ENCODE results near the gene INSM1. TPM values are rescaled to one million over a fixed set of nuclear protein-coding genes. Genes with fewer than 3 reads are reported as not detected.

INSM1 gene
- total RNA-seq, 1 experiment from 2014 or later = not detected

- DNase-seq = no peak
- Mint-ChIP-seq H3K4me1 (ENCODE audit: low read depth, unreplicated experiment) (no peaks in the 10 kb centered on the region), H3K27me3 (ENCODE audit: unreplicated experiment) (no peaks in the 10 kb centered on the region), H3K4me3 (ENCODE audit: low read depth, unreplicated experiment) (no peak overlapping the region), H3K27ac (ENCODE audit: unreplicated experiment) (no peak overlapping the region), H3K36me3 (ENCODE audit: insufficient read depth, unreplicated experiment) (no peaks in the 10 kb centered on the region), H3K9me3 (ENCODE audit: low read depth, unreplicated experiment) (no peaks in the 10 kb centered on the region)
- TF ChIP-seq CTCF (IDR thresholded peaks at IDR 0.05; ENCODE audit: unreplicated experiment) = no peak
- intact Hi-C loops (cut with micrococcal nuclease; ENCODE audit: unreplicated experiment) = no loop called here
- no TSS peak for BruUV-seq (replicated peaks)
- CTCF ChIA-PET = no interaction called here
Observed at GRCh38 chr20:20393207-20394120, 25.6 kb downstream of the INSM1 start.

GRCh38 chr20:20395087-20395486 is 27.2 kb downstream of the INSM1 start:
- CTCF ChIA-PET = no interaction called here
- intact Hi-C loops (cut with micrococcal nuclease; ENCODE audit: unreplicated experiment) = no loop called here
- H3K9me3 Mint-ChIP-seq (ENCODE audit: low read depth, unreplicated experiment) = no peaks in the 10 kb centered on the region
- TF ChIP-seq CTCF (IDR thresholded peaks at IDR 0.05; ENCODE audit: unreplicated experiment) = no peak
- H3K27me3 Mint-ChIP-seq (ENCODE audit: unreplicated experiment) = no peaks in the 10 kb centered on the region
- H3K36me3 Mint-ChIP-seq (ENCODE audit: insufficient read depth, unreplicated experiment) = no peaks in the 10 kb centered on the region
- no peaks in the 10 kb centered on the region for H3K4me1 Mint-ChIP-seq (ENCODE audit: low read depth, unreplicated experiment)
- DNase-seq = no peak
- no peak overlapping the region for H3K4me3 Mint-ChIP-seq (ENCODE audit: low read depth, unreplicated experiment)
- no peak overlapping the region for H3K27ac Mint-ChIP-seq (ENCODE audit: unreplicated experiment)
- no TSS peak for BruUV-seq (replicated peaks)

GRCh38 chr20:20395903-20396568 is 28.1 kb downstream of the INSM1 start:
- Mint-ChIP-seq H3K27me3 (ENCODE audit: unreplicated experiment) (no peaks in the 10 kb centered on the region), H3K4me3 (ENCODE audit: low read depth, unreplicated experiment) (no peak overlapping the region), H3K36me3 (ENCODE audit: insufficient read depth, unreplicated experiment) (no peaks in the 10 kb centered on the region), H3K4me1 (ENCODE audit: low read depth, unreplicated experiment) (no peaks in the 10 kb centered on the region), H3K9me3 (ENCODE audit: low read depth, unreplicated experiment) (no peaks in the 10 kb centered on the region), H3K27ac (ENCODE audit: unreplicated experiment) (no peak overlapping the region)
- BruUV-seq (replicated peaks) = no TSS peak
- intact Hi-C loops (cut with micrococcal nuclease; ENCODE audit: unreplicated experiment) = no loop called here
- CTCF ChIA-PET = no interaction called here
- no peak for TF ChIP-seq CTCF (IDR thresholded peaks at IDR 0.05; ENCODE audit: unreplicated experiment)
- no peak for DNase-seq

GRCh38 chr20:20396794-20397193 is 28.9 kb downstream of the INSM1 start:
- no peaks in the 10 kb centered on the region for H3K4me1 Mint-ChIP-seq (ENCODE audit: low read depth, unreplicated experiment)
- CTCF ChIA-PET = no interaction called here
- H3K27me3 Mint-ChIP-seq (ENCODE audit: unreplicated experiment) = no peaks in the 10 kb centered on the region
- intact Hi-C loops (cut with micrococcal nuclease; ENCODE audit: unreplicated experiment) = no loop called here
- H3K27ac Mint-ChIP-seq (ENCODE audit: unreplicated experiment) = no peak overlapping the region
- no peaks in the 10 kb centered on the region for H3K9me3 Mint-ChIP-seq (ENCODE audit: low read depth, unreplicated experiment)
- DNase-seq = no peak
- H3K36me3 Mint-ChIP-seq (ENCODE audit: insufficient read depth, unreplicated experiment) = no peaks in the 10 kb centered on the region
- H3K4me3 Mint-ChIP-seq (ENCODE audit: low read depth, unreplicated experiment) = no peak overlapping the region
- no peak for TF ChIP-seq CTCF (IDR thresholded peaks at IDR 0.05; ENCODE audit: unreplicated experiment)
- BruUV-seq (replicated peaks) = no TSS peak

Measured in Calu3 (cell line).